A549 (cell line): ENCODE data around the gene CNKSR1.

ENCODE experiments used
- BCL3 ChIP-seq: fragments of >200 bp; sonication (Bioruptor Twin); formaldehyde crosslinking; IDR thresholded peaks from 3 replicates; pipeline ENCODE4 v1.6.1; 2016
- CEBPB ChIP-seq, 2 experiments: fragments of >200 bp in 1 of 2; sonication (Bioruptor Twin) in 1 of 2; formaldehyde crosslinking in 1 of 2; IDR thresholded peaks; 2 replicates each; pipeline ENCODE4 v1.6.1; 2012 to 2016
- EHMT2 ChIP-seq: fragments of 200-600 bp; sonication (generic); IDR thresholded peaks from 2 replicates; pipeline ENCODE4 v1.6.1; 2016; ENCODE audit warnings: antibody characterized with exemption, low read depth, mild to moderate bottlenecking, moderate library complexity
- EP300 ChIP-seq, 2 experiments: fragments of >200 bp; sonication (Bioruptor Twin); formaldehyde crosslinking; IDR thresholded peaks; 2 replicates in 1 of 2; 3 replicates in 1 of 2; pipeline ENCODE4 v1.6.1; 2016 to 2017
- MAX ChIP-seq: IDR thresholded peaks from 2 replicates; pipeline ENCODE4 v1.6.1; 2012
- PBX3 ChIP-seq: IDR thresholded peaks from 2 replicates; pipeline ENCODE4 v1.6.1; 2012
- PHF8 ChIP-seq: fragments of 200-600 bp; sonication (generic); IDR thresholded peaks from 2 replicates; pipeline ENCODE4 v1.6.1; 2016; ENCODE audit warnings: low read depth, mild to moderate bottlenecking, antibody characterized with exemption, moderate library complexity, borderline replicate concordance
- POLR2A ChIP-seq: IDR thresholded peaks from 2 replicates; pipeline ENCODE4 v1.6.1; 2012; ENCODE audit warnings: mild to moderate bottlenecking, low read length
- RAD21 ChIP-seq, 2 experiments: fragments of >200 bp in 1 of 2; sonication (Bioruptor Twin) in 1 of 2; formaldehyde crosslinking in 1 of 2; IDR thresholded peaks in 1 of 2; conservative IDR thresholded peaks in 1 of 2; 2 replicates in 1 of 2; 3 replicates in 1 of 2; pipeline ENCODE4 v1.6.1; 2012 to 2018; ENCODE audit warnings: inconsistent platforms in 1 of 2
- SMC3 ChIP-seq: fragments of >200 bp; sonication (Bioruptor Twin); formaldehyde crosslinking; IDR thresholded peaks from 3 replicates; pipeline ENCODE4 v1.6.1; 2018; ENCODE audit warnings: inconsistent platforms
- TP53 ChIP-seq: fragments of 250-450 bp; sonication (Bioruptor Pico); IDR thresholded peaks from 2 replicates; pipeline ENCODE4 v1.5.0; 2021; ENCODE audit warnings: mild to moderate bottlenecking, moderate library complexity
- USF2 ChIP-seq: fragments of 450-650 bp; IDR thresholded peaks from 2 replicates; pipeline ENCODE4 v1.6.1; 2014; ENCODE audit warnings: antibody characterized with exemption
- TF ChIP-seq, protein P1 (sequence below): fragments of >200 bp; sonication (Bioruptor Twin); formaldehyde crosslinking; IDR thresholded peaks from 3 replicates; pipeline ENCODE4 v1.5.1; 2016
- TF ChIP-seq, protein P2 (sequence below): fragments of 250-450 bp; sonication (Bioruptor Pico); IDR thresholded peaks from 2 replicates; pipeline ENCODE4 v1.5.0; 2021; ENCODE audit warnings: mild to moderate bottlenecking, moderate library complexity, borderline replicate concordance

DNA sequence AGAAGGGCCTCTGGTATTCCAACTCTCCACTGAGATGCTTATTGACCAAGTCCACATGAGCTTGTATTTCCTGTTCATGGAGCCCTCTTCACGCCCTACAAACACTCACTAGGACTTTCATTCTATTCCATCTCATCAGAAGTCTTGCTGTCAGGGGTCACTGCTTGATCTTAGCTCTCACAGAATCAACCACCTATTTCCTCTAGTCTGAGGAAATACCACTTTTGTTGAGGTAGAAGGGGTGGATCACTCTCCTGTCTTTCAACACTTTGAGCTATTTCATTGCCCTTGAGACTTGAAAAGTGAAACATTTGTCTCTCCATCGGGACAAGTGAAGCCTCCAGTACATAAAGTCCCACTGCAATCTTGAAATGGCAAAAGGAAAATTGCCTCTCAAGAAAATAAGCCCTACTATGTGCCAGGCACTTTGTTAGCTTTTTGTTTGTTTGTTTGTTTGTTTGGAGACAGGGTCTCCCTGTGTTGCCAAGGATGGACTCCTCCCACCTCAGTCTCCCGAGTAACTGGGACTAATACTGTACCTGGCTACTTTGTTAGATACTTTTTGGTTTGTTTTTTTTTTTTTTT, 38.2 kb upstream of the CNKSR1 start:
- TF ChIP-seq USF2: no peak
- TF ChIP-seq MAX: no peak
- TF ChIP-seq SMC3: no peak
- TF ChIP-seq, protein P1, sequence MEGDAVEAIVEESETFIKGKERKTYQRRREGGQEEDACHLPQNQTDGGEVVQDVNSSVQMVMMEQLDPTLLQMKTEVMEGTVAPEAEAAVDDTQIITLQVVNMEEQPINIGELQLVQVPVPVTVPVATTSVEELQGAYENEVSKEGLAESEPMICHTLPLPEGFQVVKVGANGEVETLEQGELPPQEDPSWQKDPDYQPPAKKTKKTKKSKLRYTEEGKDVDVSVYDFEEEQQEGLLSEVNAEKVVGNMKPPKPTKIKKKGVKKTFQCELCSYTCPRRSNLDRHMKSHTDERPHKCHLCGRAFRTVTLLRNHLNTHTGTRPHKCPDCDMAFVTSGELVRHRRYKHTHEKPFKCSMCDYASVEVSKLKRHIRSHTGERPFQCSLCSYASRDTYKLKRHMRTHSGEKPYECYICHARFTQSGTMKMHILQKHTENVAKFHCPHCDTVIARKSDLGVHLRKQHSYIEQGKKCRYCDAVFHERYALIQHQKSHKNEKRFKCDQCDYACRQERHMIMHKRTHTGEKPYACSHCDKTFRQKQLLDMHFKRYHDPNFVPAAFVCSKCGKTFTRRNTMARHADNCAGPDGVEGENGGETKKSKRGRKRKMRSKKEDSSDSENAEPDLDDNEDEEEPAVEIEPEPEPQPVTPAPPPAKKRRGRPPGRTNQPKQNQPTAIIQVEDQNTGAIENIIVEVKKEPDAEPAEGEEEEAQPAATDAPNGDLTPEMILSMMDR: no peak
- TF ChIP-seq PHF8: no peak
- TF ChIP-seq, protein P2, sequence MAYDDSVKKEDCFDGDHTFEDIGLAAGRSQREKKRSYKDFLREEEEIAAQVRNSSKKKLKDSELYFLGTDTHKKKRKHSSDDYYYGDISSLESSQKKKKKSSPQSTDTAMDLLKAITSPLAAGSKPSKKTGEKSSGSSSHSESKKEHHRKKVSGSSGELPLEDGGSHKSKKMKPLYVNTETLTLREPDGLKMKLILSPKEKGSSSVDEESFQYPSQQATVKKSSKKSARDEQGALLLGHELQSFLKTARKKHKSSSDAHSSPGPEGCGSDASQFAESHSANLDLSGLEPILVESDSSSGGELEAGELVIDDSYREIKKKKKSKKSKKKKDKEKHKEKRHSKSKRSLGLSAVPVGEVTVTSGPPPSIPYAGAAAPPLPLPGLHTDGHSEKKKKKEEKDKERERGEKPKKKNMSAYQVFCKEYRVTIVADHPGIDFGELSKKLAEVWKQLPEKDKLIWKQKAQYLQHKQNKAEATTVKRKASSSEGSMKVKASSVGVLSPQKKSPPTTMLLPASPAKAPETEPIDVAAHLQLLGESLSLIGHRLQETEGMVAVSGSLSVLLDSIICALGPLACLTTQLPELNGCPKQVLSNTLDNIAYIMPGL (CRISPR knock-in tag): no peak
- no peak for TF ChIP-seq EP300 (IDR thresholded peaks at IDR 0.05)
- no peak for TF ChIP-seq POLR2A
- no peak for TF ChIP-seq TP53 (CRISPR knock-in tag)
- TF ChIP-seq CEBPB (IDR thresholded peaks at IDR 0.05): no peak
- no peak for TF ChIP-seq RAD21 (conservative IDR thresholded peaks at IDR 0.05 in 1 of 2, IDR thresholded peaks at IDR 0.05 in 1 of 2)
- no peak for TF ChIP-seq EHMT2
- TF ChIP-seq PBX3: no peak
- TF ChIP-seq BCL3: no peak
